HG02884 (cell line): ENCODE measurements around the gene MXI1.

ENCODE experiments used
- ATAC-seq: cut with Tn5 transposase; IDR thresholded peaks from one replicate; pipeline ENCODE4 v1.9.1; 2021; ENCODE audit warnings: mild to moderate bottlenecking, moderate library complexity; ENCODE audit not compliant: unreplicated experiment

The MXI1 gene

GRCh38 chr10:110207011-110207804 is at the start of gene MXI1:
Gene MXI1 (plus strand): TSS chr10:110207605. CDS start chr10:110207809, 204 bp downstream.
- ATAC-seq = peak; percentile 48

GRCh38 chr10:110158051-110159005 is 49.1 kb upstream of the MXI1 start:
- ATAC-seq = no peak

GRCh38 chr10:110160081-110160480 is 47.3 kb upstream of the MXI1 start:
- ATAC-seq = no peak

GRCh38 chr10:110160522-110160921 is 46.9 kb upstream of the MXI1 start:
- no peak for ATAC-seq

- no peak for ATAC-seq
These were observed 44.7 kb upstream of the MXI1 start for GRCh38 chr10:110162741-110163145.

DNA sequence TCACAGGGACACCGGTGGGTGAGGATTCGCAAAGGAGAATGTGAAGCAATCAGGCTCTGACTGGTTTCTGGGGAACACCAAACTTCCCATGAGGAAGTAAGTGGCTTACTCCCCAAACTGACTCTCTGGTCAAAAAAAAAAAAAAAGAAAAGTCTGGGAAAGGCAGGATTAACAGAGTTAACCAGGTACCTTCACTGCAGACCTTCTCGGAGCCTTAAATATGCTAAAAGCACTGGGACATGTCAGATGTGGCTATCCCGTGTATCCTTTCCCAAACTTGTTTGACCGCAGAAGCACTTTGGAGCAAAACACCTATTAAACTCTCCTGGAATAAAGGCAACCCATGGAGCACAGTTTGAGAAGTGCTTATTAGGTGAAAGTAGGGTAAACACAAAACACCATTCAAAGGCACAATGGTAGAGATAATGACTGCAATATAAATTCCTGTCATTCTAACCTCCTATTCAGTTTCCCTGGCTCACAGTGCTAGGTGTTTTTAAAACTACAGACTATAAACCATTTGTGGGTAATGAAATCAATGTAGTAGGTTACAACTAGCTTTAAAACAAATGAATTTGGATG is 44.1 kb upstream of the MXI1 start:
- no peak for ATAC-seq

GRCh38 chr10:110163841-110164240 is 43.6 kb upstream of the MXI1 start:
- no peak for ATAC-seq

DNA sequence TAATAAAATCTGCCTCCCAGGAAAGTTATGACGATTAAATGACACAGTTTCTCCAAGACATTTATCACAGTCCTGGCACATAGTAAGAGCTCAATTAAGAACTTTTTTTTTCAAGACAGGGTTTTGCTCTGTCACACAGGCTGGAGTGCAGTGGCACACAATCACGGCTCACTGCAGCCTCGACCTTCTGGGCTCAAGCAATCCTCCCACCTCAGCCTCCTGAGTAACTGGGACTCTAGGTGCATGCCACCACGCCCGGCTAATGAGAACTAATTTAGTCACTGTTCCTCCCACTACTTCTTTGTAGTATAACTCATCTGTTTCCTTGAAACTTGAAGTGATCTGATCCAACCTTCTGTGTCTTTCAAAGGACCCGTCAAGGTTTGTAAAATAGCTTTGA is 42.2 kb upstream of the MXI1 start:
- ATAC-seq = no peak

DNA sequence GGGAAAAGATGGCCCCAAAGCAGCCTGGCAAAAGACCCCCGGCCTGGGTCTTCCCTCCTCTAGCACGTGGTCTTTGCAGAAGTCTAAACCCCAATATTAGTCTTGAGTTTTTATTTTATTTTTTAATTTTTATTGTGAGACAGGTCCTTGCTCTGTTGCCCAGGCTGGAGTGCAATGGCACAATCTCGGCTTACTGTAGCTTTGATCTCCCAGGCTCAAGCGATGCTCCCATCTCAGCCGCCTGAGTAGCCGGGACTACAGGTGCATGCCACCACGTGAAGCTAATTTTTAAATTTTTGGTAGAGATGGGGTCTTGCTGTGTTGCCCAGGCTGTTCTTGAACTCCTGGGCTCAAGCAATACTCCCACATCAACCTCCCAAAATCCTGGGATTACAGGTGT is 40.3 kb upstream of the MXI1 start:
- no peak for ATAC-seq

GRCh38 chr10:110168601-110169481 is 38.6 kb upstream of the MXI1 start:
- ATAC-seq = peak; percentile 64

DNA sequence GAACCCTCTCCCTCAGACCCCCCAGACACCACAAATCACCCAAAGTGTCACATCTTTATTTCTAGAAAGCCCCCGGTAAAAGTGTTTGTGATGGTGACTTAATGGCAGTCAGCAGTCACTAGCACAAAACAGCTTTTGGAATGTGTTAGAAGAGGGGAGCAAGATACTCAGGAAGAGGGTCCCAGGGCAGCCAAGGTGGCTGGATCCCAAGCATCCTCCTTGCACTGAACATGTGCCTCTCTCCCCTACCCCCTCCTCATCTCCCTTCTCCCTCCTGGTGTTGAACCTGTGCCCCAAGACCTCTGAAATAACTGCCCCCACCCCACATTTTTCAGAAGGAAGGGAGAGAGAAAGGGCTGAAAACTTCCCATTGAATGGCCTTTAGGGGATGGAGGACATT is 37.8 kb upstream of the MXI1 start:
- ATAC-seq = no peak

DNA sequence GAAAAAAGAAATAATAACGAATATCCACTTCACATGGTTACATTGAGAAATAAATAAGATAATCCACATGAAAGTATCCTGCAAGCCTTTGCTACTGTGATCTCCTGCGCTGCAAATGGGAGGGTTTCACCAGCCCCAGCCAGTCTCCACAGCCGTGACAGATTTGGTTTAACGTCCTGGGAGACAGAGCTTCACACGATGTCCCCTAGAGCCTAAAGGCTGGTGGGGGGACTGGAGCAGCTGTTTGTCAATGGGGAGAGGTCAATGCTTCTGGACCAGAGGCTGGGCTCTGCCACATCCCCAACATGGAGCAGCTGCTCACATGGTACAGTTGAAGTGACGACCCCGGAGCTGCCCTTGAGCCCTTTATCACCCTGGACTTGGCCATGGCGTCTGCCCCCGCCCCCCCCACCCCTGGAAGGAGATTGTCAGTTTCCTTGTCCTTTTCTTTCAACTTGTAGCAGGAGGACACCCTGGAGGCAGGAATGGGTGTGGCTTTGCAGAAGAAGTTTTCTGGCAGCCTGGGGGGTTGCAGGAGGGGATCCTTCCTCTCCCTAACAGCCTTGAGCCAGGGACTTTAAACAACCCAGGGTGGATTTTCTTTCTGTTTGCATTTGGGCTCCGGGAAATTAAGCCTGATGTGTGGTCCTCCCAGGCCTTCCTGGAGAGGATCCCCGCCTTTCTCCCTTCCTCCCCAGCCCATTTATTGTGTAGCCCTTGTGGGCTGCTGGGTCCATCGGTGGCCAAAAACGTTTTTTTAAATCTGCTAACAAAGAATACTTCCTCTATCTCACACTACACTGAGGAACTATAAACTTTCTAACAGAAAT is 37.0 kb upstream of the MXI1 start:
- no peak for ATAC-seq

DNA sequence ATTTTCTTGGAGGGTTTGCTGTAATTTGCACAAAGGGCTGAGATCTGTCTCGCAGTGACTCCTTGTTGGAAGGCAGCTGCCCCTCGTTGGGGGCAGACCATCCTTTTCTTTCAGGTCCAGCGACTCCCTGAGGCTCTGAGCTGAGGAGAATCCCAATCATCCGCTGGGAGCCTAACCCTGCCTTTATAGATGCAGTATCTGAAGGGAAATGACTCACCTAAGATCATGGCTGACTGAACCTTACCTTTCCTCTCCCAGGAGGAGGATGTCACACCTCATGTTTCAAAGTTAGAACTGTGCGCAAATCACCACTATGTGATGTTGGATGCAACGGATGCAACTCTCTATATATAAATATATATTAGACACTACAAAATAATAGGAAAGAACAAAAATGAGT is 36.4 kb upstream of the MXI1 start:
- ATAC-seq = no peak

DNA sequence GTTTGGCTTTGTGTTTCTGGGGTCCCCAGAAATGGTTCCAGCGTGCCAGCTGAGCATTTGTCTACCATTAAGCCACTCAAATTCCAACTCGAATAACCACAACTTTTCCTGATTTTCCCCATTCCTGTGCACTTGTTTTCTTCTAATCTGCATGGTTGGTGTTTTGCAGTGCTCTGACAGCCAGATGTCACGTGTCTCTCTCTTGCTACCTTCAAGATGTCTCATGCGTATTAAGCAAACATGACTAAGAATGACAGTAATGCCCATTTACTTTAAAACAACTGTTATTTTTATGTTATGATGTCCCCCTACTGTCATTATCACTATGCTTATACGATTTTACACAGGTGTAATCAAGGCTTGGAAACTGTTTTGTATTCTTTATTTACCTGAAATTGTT is 35.2 kb upstream of the MXI1 start:
- ATAC-seq = no peak

DNA sequence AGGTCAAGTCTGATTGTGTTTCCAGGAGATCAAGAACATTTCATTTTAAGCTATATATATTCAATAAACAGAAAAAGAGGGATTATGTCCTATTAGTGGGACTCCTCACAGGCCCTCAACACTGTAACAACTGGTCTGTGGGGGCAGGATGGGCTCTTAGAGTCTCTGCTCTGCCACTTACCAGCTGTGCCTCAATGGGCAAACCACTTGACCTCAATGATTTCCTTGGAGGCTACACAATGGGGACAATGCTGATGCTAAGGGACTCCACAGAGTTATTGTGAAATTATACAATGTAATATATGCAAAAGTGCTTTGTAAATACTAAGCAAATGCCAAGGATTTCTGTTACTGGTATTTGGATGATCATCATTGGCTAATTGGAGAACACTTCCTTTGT is 33.2 kb upstream of the MXI1 start:
- no peak for ATAC-seq

GRCh38 chr10:110174816-110175215 is 32.6 kb upstream of the MXI1 start:
- ATAC-seq = no peak

DNA sequence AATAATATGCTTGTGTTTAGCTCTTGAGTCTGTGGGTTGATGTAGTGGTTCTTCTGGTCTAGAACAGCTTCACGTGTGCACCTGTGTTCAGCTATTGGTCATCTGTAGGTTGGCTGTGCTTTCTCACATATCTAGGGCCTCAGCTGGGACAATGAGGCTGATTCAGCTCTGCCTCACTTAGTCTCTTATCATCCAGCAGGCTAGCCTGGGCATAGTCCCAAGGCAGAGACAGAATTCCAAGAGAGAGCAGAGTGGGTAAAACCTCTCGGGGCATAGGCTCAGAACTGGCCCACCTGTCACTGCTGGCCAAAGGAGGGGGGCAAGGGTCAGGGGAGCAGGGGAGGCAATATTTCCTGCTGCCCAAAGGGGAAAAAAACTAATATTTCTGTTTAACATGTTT is 32.0 kb upstream of the MXI1 start:
- ATAC-seq = no peak

GRCh38 chr10:110176141-110177030 is 31.0 kb upstream of the MXI1 start:
- ATAC-seq = no peak

DNA sequence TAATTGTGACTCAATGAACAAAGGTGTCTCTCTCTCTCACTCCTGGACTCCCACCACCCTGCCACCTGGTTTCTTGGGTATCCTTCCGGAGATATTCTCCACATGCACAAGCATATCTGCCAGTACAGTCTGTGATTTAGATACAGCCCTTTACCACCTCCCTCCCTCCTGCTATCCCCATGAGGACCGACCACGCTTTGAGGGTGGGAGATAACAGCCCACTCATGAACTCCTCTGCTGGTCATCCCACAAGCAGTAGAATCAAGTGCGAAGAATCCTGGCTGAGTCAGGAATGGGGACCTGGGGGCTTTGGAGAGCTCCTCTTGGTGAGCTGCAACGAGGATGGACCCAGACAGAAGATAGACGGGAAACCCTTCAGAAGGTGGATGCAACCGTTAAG is 28.2 kb upstream of the MXI1 start:
- no peak for ATAC-seq
